HG03432 (cell line): ENCODE data around the gene TOMM22.

Experiments used
- ATAC-seq: cut with Tn5 transposase; IDR thresholded peaks from one replicate; pipeline ENCODE4 v1.9.1; 2021; ENCODE audit warnings: mild to moderate bottlenecking, moderate library complexity; ENCODE audit not compliant: unreplicated experiment

Gene TOMM22

DNA sequence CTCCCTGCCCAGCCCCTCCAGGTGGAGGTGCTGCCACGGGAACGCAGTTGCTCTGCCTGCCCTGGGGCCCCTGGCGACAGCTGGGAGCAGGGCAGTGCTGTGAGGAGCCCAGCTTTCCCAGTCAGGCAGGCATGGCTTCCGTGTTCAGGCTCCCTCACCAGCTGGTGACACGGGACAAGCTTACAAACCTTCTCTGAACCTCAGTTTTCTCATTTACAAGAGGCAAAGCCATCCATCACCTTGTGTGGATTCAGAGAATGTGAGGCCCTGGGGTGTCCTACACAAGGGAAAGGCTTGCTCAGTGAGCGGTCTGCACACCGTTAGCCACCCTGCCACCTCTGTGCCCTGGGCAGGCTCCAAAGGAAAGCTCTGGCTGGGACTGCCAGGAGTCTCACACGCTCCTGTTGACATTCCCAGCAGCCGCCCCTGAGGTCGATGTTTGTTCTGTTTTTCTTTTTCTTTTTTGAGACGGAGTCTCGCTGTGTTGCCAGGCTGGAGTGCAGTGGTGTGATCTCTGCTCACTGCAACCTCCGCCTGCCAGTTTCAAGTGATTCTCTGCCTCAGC lies 50.6 kb downstream of the TOMM22 start:
- no peak for ATAC-seq

DNA sequence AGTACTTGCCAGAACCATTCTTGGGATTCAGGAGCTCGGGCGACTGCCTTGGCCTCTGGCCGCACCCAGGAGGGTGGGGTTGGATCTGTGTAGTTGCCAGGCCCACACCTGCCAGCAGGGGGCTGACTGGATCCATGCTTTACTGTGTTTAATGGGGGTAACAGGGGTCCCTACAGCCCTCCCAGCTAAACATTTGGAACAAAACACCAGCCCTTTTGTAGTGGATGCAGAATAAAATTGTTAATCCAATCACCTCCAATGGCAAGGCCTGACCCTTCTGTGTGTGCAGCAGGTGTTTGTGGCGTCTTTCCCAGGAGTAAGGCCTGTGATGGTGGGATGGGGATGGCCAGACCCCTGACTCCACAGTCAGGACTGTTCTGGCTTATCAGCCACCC lies 51.6 kb downstream of the TOMM22 start:
- no peak for ATAC-seq

DNA sequence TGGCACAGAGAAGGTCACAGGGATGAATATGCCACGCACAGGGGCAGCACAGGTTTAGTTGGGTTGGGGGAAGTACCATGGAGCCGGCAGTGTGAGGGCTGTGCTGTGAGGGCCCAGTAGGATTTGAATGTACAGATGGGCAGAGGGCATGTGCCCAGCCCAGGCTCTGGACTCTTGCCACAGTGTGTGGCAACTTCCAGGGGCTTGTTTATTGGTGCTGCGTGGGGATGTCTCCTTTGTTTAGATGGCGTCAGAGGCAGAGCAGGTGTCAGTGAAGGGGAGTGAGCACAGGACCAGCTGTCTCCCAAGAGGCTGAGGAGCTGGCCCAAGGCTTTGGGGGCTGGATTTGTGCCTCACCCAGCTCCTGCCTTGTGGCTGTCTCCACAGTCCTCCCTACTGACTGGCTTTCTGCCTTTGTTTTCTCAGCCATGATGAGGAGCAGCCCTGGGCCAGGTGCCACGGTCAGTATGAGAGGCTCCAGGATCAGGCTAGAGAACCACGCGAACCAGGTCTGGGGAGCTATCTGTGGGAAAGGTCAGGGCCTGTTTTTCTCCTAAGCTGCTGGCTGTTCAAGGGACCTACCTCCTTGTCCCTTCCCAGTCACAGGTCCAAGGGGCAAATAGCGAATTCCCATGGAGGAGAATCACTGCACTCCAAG lies 52.1 kb downstream of the TOMM22 start:
- ATAC-seq = no peak

DNA sequence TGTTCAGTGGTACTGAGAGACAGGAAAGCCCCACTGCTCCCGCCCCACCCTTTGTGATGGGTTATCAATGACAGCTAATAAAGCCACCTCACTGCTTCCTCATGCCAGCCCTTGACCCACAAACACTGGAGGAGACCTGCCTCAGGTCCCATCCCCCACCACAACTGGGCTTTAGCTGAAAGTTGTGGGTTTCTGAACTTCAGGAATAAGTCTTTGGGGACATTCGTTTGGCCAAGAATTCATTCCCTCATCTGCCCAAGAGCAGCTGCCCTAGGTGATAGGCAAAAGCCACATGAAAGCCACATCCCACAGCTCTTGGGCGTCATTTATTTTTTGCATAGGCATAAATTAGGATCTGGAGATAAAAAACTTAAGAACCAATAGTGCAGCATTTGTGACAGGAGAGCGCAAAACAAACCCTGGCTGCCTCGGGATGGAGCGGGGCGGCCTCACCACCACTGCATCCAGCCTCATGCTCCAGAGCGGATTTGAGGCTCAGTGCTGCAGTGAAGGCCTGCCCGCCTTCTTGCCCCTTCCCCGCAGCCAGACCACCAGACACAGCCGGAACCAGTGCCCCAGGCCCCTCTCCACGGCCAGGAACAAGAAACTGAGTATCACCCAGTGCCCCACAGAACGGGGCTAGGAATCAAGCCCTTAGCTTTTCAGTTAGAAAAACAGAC lies 52.8 kb downstream of the TOMM22 start:
- no peak for ATAC-seq
